Measurements from ENCODE around the gene CCDC9.
"Not testable (repeated sequence)": the region's sequence is repeated elsewhere in the genome, so short reads cannot be mapped to it uniquely, and the experiment has no call there.

Gene CCDC9

GRCh38 chr19:47284324-47284899 is 28.1 kb downstream of the CCDC9 start:
- no peak overlapping the region for H3K27ac ChIP-seq (ENCODE audit: low read depth, low read length)
- no peak overlapping the region for H3K4me3 ChIP-seq (ENCODE audit: low read depth in 1 of 2, low read length in 2 of 2)
- no peaks in the 10 kb centered on the region for H3K27me3 ChIP-seq (ENCODE audit: control insufficient read depth in 1 of 2, insufficient read depth in 2 of 2, low read length in 2 of 2)
- H3K36me3 ChIP-seq (ENCODE audit: control insufficient read depth in 1 of 2, insufficient read depth in 2 of 2, low read length in 2 of 2) = no peaks in the 10 kb centered on the region
- H3K4me1 ChIP-seq (ENCODE audit: control insufficient read depth in 1 of 2, insufficient read depth in 2 of 2, low read length in 2 of 2) = peaks cover 3% of the 10 kb centered on the region in 2 donors
- H3K9me3 ChIP-seq (ENCODE audit: control insufficient read depth in 1 of 2, low read length in 2 of 2) = no peaks in the 10 kb centered on the region
- H3K9ac ChIP-seq (ENCODE audit: low read depth in 1 of 2, low read length in 2 of 2) = no peak overlapping the region

GRCh38 chr19:47296036-47296435 is 39.7 kb downstream of the CCDC9 start:
- Histone ChIP-seq H3K27me3 (ENCODE audit: control insufficient read depth in 1 of 2, insufficient read depth in 2 of 2, low read length in 2 of 2) (no peaks in the 10 kb centered on the region), H3K27ac (ENCODE audit: low read depth, low read length) (no peak overlapping the region), H3K9me3 (ENCODE audit: control insufficient read depth in 1 of 2, low read length in 2 of 2) (no peaks in the 10 kb centered on the region), H3K36me3 (ENCODE audit: control insufficient read depth in 1 of 2, insufficient read depth in 2 of 2, low read length in 2 of 2) (no peaks in the 10 kb centered on the region), H3K4me3 (ENCODE audit: low read depth in 1 of 2, low read length in 2 of 2) (no peak overlapping the region), H3K9ac (ENCODE audit: low read depth in 1 of 2, low read length in 2 of 2) (no peak overlapping the region), H3K4me1 (ENCODE audit: control insufficient read depth in 1 of 2, insufficient read depth in 2 of 2, low read length in 2 of 2) (no peaks in the 10 kb centered on the region)

GRCh38 chr19:47300867-47301266 is 44.5 kb downstream of the CCDC9 start:
- H3K9me3 ChIP-seq (ENCODE audit: control insufficient read depth in 1 of 2, low read length in 2 of 2); H3K4me1 ChIP-seq (ENCODE audit: control insufficient read depth in 1 of 2, insufficient read depth in 2 of 2, low read length in 2 of 2); H3K27ac ChIP-seq (ENCODE audit: low read depth, low read length); H3K9ac ChIP-seq (ENCODE audit: low read depth in 1 of 2, low read length in 2 of 2); H3K27me3 ChIP-seq (ENCODE audit: control insufficient read depth in 1 of 2, insufficient read depth in 2 of 2, low read length in 2 of 2); H3K4me3 ChIP-seq (ENCODE audit: low read depth in 1 of 2, low read length in 2 of 2); H3K36me3 ChIP-seq (ENCODE audit: control insufficient read depth in 1 of 2, insufficient read depth in 2 of 2, low read length in 2 of 2): not testable (repeated sequence)

- H3K9me3 ChIP-seq (ENCODE audit: control insufficient read depth in 1 of 2, low read length in 2 of 2) = no peaks in the 10 kb centered on the region
- no peaks in the 10 kb centered on the region for H3K36me3 ChIP-seq (ENCODE audit: control insufficient read depth in 1 of 2, insufficient read depth in 2 of 2, low read length in 2 of 2)
- H3K4me3 ChIP-seq (ENCODE audit: low read depth in 1 of 2, low read length in 2 of 2) = no peak overlapping the region
- no peak overlapping the region for H3K9ac ChIP-seq (ENCODE audit: low read depth in 1 of 2, low read length in 2 of 2)
- H3K4me1 ChIP-seq (ENCODE audit: control insufficient read depth in 1 of 2, insufficient read depth in 2 of 2, low read length in 2 of 2) = peaks cover 2 to 3% of the 10 kb centered on the region in 2 donors
- no peaks in the 10 kb centered on the region for H3K27me3 ChIP-seq (ENCODE audit: control insufficient read depth in 1 of 2, insufficient read depth in 2 of 2, low read length in 2 of 2)
- H3K27ac ChIP-seq (ENCODE audit: low read depth, low read length) = no peak overlapping the region
Observed at GRCh38 chr19:47302249-47302648, 45.9 kb downstream of the CCDC9 start.

- Histone ChIP-seq H3K36me3 (ENCODE audit: control insufficient read depth in 1 of 2, insufficient read depth in 2 of 2, low read length in 2 of 2) (no peaks in the 10 kb centered on the region), H3K27ac (ENCODE audit: low read depth, low read length) (no peak overlapping the region), H3K27me3 (ENCODE audit: control insufficient read depth in 1 of 2, insufficient read depth in 2 of 2, low read length in 2 of 2) (no peaks in the 10 kb centered on the region), H3K9ac (ENCODE audit: low read depth in 1 of 2, low read length in 2 of 2) (no peak overlapping the region), H3K9me3 (ENCODE audit: control insufficient read depth in 1 of 2, low read length in 2 of 2) (no peaks in the 10 kb centered on the region), H3K4me1 (ENCODE audit: control insufficient read depth in 1 of 2, insufficient read depth in 2 of 2, low read length in 2 of 2) (peaks cover 2 to 3% of the 10 kb centered on the region in 2 donors), H3K4me3 (ENCODE audit: low read depth in 1 of 2, low read length in 2 of 2) (no peak overlapping the region)
Observed at GRCh38 chr19:47303966-47304365, 47.6 kb downstream of the CCDC9 start.

GRCh38 chr19:47305309-47305751 is 49.0 kb downstream of the CCDC9 start:
- Histone ChIP-seq H3K4me3 (ENCODE audit: low read depth in 1 of 2, low read length in 2 of 2) (no peak overlapping the region), H3K27ac (ENCODE audit: low read depth, low read length) (no peak overlapping the region), H3K9me3 (ENCODE audit: control insufficient read depth in 1 of 2, low read length in 2 of 2) (no peaks in the 10 kb centered on the region), H3K27me3 (ENCODE audit: control insufficient read depth in 1 of 2, insufficient read depth in 2 of 2, low read length in 2 of 2) (no peaks in the 10 kb centered on the region), H3K9ac (ENCODE audit: low read depth in 1 of 2, low read length in 2 of 2) (no peak overlapping the region), H3K4me1 (ENCODE audit: control insufficient read depth in 1 of 2, insufficient read depth in 2 of 2, low read length in 2 of 2) (peaks cover 2 to 3% of the 10 kb centered on the region in 2 donors), H3K36me3 (ENCODE audit: control insufficient read depth in 1 of 2, insufficient read depth in 2 of 2, low read length in 2 of 2) (no peaks in the 10 kb centered on the region)

GRCh38 chr19:47306303-47306702 is 50.0 kb downstream of the CCDC9 start:
- no peaks in the 10 kb centered on the region for H3K9me3 ChIP-seq (ENCODE audit: control insufficient read depth in 1 of 2, low read length in 2 of 2)
- no peaks in the 10 kb centered on the region for H3K27me3 ChIP-seq (ENCODE audit: control insufficient read depth in 1 of 2, insufficient read depth in 2 of 2, low read length in 2 of 2)
- H3K9ac ChIP-seq (ENCODE audit: low read depth in 1 of 2, low read length in 2 of 2) = no peak overlapping the region
- no peak overlapping the region for H3K27ac ChIP-seq (ENCODE audit: low read depth, low read length)
- H3K36me3 ChIP-seq (ENCODE audit: control insufficient read depth in 1 of 2, insufficient read depth in 2 of 2, low read length in 2 of 2) = no peaks in the 10 kb centered on the region
- peaks cover 2 to 3% of the 10 kb centered on the region in 2 donors for H3K4me1 ChIP-seq (ENCODE audit: control insufficient read depth in 1 of 2, insufficient read depth in 2 of 2, low read length in 2 of 2)
- no peak overlapping the region for H3K4me3 ChIP-seq (ENCODE audit: low read depth in 1 of 2, low read length in 2 of 2)

GRCh38 chr19:47309038-47309437 is 52.7 kb downstream of the CCDC9 start:
- no peak overlapping the region for H3K4me3 ChIP-seq (ENCODE audit: low read depth in 1 of 2, low read length in 2 of 2)
- no peak overlapping the region for H3K9ac ChIP-seq (ENCODE audit: low read depth in 1 of 2, low read length in 2 of 2)
- H3K27ac ChIP-seq (ENCODE audit: low read depth, low read length) = no peak overlapping the region
- peaks cover 2 to 3% of the 10 kb centered on the region in 2 donors for H3K4me1 ChIP-seq (ENCODE audit: control insufficient read depth in 1 of 2, insufficient read depth in 2 of 2, low read length in 2 of 2)
- no peaks in the 10 kb centered on the region for H3K9me3 ChIP-seq (ENCODE audit: control insufficient read depth in 1 of 2, low read length in 2 of 2)
- H3K27me3 ChIP-seq (ENCODE audit: control insufficient read depth in 1 of 2, insufficient read depth in 2 of 2, low read length in 2 of 2) = no peaks in the 10 kb centered on the region
- no peaks in the 10 kb centered on the region for H3K36me3 ChIP-seq (ENCODE audit: control insufficient read depth in 1 of 2, insufficient read depth in 2 of 2, low read length in 2 of 2)

GRCh38 chr19:47309608-47310007 is 53.3 kb downstream of the CCDC9 start, which contains the start of gene C5AR1:
TSS of gene C5AR1 (plus strand) at chr19:47309861. CDS start at chr19:47309896, 35 bp downstream.
- no peaks in the 10 kb centered on the region for H3K9me3 ChIP-seq (ENCODE audit: control insufficient read depth in 1 of 2, low read length in 2 of 2)
- no peaks in the 10 kb centered on the region for H3K36me3 ChIP-seq (ENCODE audit: control insufficient read depth in 1 of 2, insufficient read depth in 2 of 2, low read length in 2 of 2)
- H3K27ac ChIP-seq (ENCODE audit: low read depth, low read length) = no peak within 1 kb of the TSS
- no peak within 1 kb of the TSS for H3K9ac ChIP-seq (ENCODE audit: low read depth in 1 of 2, low read length in 2 of 2)
- H3K4me1 ChIP-seq (ENCODE audit: control insufficient read depth in 1 of 2, insufficient read depth in 2 of 2, low read length in 2 of 2) = peaks cover 2 to 3% of the 10 kb centered on the region in 2 donors
- no peak within 1 kb of the TSS for H3K4me3 ChIP-seq (ENCODE audit: low read depth in 1 of 2, low read length in 2 of 2)
- no peaks in the 10 kb centered on the region for H3K27me3 ChIP-seq (ENCODE audit: control insufficient read depth in 1 of 2, insufficient read depth in 2 of 2, low read length in 2 of 2)

- H3K9ac ChIP-seq (ENCODE audit: low read depth in 1 of 2, low read length in 2 of 2) = no peak overlapping the region
Observed at GRCh38 chr19:47310323-47310722, 54.0 kb downstream of the CCDC9 start.

More at GRCh38 chr19:47310323-47310722, 54.0 kb downstream of the CCDC9 start:
- Histone ChIP-seq H3K4me3 (ENCODE audit: low read depth in 1 of 2, low read length in 2 of 2) (no peak overlapping the region), H3K9me3 (ENCODE audit: control insufficient read depth in 1 of 2, low read length in 2 of 2) (no peaks in the 10 kb centered on the region), H3K27me3 (ENCODE audit: control insufficient read depth in 1 of 2, insufficient read depth in 2 of 2, low read length in 2 of 2) (no peaks in the 10 kb centered on the region), H3K4me1 (ENCODE audit: control insufficient read depth in 1 of 2, insufficient read depth in 2 of 2, low read length in 2 of 2) (peaks cover 2% of the 10 kb centered on the region in 2 donors), H3K36me3 (ENCODE audit: control insufficient read depth in 1 of 2, insufficient read depth in 2 of 2, low read length in 2 of 2) (no peaks in the 10 kb centered on the region), H3K27ac (ENCODE audit: low read depth, low read length) (no peak overlapping the region)
